Pulmonary artery endothelial cell (primary cell): ENCODE data around the gene CHRNA4. TPM values are rescaled to one million over a fixed set of nuclear protein-coding genes. Genes with fewer than 3 reads are reported as not detected.

Experiments used
- DNase-seq: peaks from one replicate; pipeline ENCODE4 v3.0.0-alpha.2; 2011; ENCODE audit warnings: low read depth, low spot score
- total RNA-seq: library from RNA; depleted of rRNA; stranded (reverse); fragments of >200 nt; gene quantifications from 2 replicates; pipeline ENCODE4 v1.2.3, GENCODE V29; 2014

The CHRNA4 gene
- total RNA-seq = not detected in 2 replicates

GRCh38 chr20:63360850-63361518, at the start of gene CHRNA4:
Gene CHRNA4, minus strand, starts transcription at chr20:63361349. Its CDS starts 184 bp downstream, at chr20:63361165.
- DNase-seq = no peak

DNA sequence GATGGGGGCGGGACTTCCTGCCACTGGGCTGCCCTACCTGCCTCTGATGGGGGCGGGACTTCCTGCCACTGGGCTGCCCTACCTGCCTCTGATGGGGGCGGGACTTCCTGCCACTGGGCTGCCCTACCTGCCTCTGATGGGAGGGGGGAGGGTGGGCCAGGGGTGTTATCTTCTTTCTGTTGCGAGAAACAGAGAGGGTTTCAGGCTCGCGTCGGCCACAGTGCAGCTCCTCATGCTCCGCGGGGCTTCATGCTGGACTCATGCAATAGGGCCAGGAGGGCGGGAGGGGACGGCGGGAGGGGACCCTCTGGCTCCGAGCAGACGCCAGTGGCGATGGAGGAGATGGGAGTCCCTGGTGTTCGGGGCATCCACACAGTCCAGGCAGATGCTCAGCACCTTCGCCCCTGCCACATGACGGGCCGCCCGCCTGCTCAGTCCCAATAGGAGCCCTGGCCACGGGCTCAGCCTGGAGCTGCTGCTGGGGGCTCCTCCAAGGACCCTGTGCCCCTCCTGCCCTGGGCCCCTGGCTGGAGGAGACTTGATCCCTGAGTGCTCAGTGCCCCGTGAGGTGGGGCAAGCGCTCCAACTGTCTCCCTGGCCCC, 48.8 kb upstream of the CHRNA4 start:
- no peak for DNase-seq

GRCh38 chr20:63409066-63409833, 48.1 kb upstream of the CHRNA4 start:
- DNase-seq = no peak

DNA sequence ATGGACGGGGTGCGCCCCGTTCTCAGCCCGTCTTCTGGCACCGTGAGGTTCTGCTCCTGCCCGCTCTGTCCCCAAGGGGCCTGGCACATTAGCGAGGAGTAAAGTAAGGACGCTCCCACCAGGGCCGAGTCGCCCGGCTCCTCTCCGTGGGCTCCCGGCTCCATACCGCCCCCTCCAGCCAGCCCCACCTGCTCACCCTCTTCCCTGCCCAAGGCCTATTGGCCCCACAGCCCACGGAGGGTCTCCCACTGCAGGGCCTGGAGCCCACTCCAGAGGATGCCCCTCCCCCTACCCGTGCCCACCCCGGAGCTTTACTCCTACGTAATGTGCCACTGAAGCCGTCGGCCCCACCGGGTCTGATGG, 47.5 kb upstream of the CHRNA4 start:
- no peak for DNase-seq

GRCh38 chr20:63407928-63408683, 47.0 kb upstream of the CHRNA4 start:
- no peak for DNase-seq

- no peak for DNase-seq
These were observed 45.6 kb upstream of the CHRNA4 start for GRCh38 chr20:63406617-63407245.

- no peak for DNase-seq
These were observed 44.9 kb upstream of the CHRNA4 start for GRCh38 chr20:63406011-63406410.

- no peak for DNase-seq
These were observed 44.1 kb upstream of the CHRNA4 start for GRCh38 chr20:63405102-63405730.

GRCh38 chr20:63404129-63405085, 43.3 kb upstream of the CHRNA4 start:
- no peak for DNase-seq

GRCh38 chr20:63403403-63404105, 42.4 kb upstream of the CHRNA4 start:
- no peak for DNase-seq

DNA sequence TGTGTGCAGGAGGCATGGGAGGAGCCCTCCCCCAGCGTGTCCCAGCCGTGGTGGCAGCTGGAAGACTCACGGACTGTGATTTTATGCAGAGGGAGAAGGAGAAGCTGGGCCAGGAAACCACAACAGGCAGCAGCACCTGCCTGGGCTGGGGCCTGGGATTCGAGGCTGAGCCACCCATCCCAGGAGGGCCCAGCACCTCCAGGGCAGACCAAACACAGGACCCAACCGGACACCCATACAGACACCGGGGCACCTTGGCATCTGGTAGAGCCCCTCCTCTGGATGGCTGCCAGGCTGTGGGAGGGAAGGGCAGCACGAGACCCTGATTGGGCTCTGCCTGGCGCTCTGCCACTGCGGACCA, 41.7 kb upstream of the CHRNA4 start:
- DNase-seq = no peak

GRCh38 chr20:63402181-63402859, 41.2 kb upstream of the CHRNA4 start:
- DNase-seq = no peak

GRCh38 chr20:63401384-63402110, 40.4 kb upstream of the CHRNA4 start:
- no peak for DNase-seq

DNA sequence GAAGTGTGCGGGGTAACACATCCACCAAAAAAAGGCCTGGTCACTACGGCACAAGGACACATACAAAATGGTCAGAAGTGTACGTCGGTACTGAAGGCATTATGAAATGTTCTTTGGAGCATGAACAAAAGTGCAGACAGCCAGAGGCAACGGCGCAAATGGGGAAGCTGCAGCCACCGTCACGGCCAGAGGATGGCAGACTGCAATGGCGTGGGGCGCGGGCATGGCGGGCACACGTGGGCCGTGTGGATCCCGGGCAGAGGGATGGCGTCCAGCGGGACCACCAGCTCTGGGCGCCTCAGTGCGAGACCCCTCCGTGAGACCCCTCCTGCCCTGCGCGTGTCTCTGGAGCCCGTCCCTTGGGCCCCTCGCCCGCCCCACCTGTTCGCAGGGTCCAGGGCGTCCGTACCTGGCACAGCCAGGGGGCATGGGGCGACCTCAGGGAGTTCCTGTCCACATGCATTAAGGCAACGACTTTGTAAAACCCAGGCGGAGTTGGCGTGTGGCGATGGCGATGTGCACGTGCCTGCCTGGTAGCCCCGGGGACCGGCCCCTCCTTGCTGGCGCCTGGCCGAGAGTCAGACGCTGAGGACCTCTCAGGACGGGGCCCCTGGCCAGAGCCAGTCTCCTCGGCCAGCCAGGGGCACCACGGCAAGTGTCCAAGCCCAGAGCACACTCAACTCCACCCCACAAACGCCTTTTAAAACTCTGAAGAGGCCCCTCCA, 39.5 kb upstream of the CHRNA4 start:
- no peak for DNase-seq

GRCh38 chr20:63399596-63400375, 38.6 kb upstream of the CHRNA4 start:
- DNase-seq = no peak

GRCh38 chr20:63398744-63399514, 37.8 kb upstream of the CHRNA4 start:
- no peak for DNase-seq
